Measurements from ENCODE around the gene PIGU. TPM values are rescaled to one million over a fixed set of nuclear protein-coding genes. Genes with fewer than 3 reads are reported as not detected.
"Not testable (repeated sequence)": the region's sequence is repeated elsewhere in the genome, so short reads cannot be mapped to it uniquely, and the experiment has no call there.

PIGU gene
- total RNA-seq, 1 donor from 2014 or later = 24.8 TPM

- Mint-ChIP-seq H3K4me3 (no peak overlapping the region), H3K27me3 (ENCODE audit: insufficient read depth) (no peaks in the 10 kb centered on the region), H3K4me1 (ENCODE audit: low read depth) (peaks cover 47% of the 10 kb centered on the region), H3K9me3 (no peaks in the 10 kb centered on the region), H3K27ac (peak overlapping the region; percentile 32), H3K36me3 (ENCODE audit: low read depth) (peaks cover 29% of the 10 kb centered on the region)
- DNase-seq (ENCODE audit: low spot score) = no peak
- intact Hi-C loops (cut with micrococcal nuclease) = loop anchor here (5.0 to 10.0 kb wide), 2 partner anchors 39 to 67 kb away; partner anchors contain the start of gene MAP1LC3A
Measured at GRCh38 chr20:34621383-34622367, 55.2 kb downstream of the PIGU start.

GRCh38 chr20:34621036-34621343 lies 55.9 kb downstream of the PIGU start:
- DNase-seq (ENCODE audit: low spot score) = no peak
- peaks cover 29% of the 10 kb centered on the region for H3K36me3 Mint-ChIP-seq (ENCODE audit: low read depth)
- H3K9me3 Mint-ChIP-seq = no peaks in the 10 kb centered on the region
- H3K27me3 Mint-ChIP-seq (ENCODE audit: insufficient read depth) = no peaks in the 10 kb centered on the region
- intact Hi-C loops (cut with micrococcal nuclease) = loop anchor here (5.0 to 10.0 kb wide), 2 partner anchors 39 to 66 kb away; partner anchors contain the start of gene MAP1LC3A
- H3K4me3 Mint-ChIP-seq = no peak overlapping the region
- peaks cover 47% of the 10 kb centered on the region for H3K4me1 Mint-ChIP-seq (ENCODE audit: low read depth)
- H3K27ac Mint-ChIP-seq = peak overlapping the region; percentile 32

- DNase-seq (ENCODE audit: low spot score) = no peak
- Mint-ChIP-seq H3K4me3 (no peak overlapping the region), H3K36me3 (ENCODE audit: low read depth) (peaks cover 35% of the 10 kb centered on the region), H3K27me3 (ENCODE audit: insufficient read depth) (no peaks in the 10 kb centered on the region), H3K27ac (no peak overlapping the region), H3K9me3 (no peaks in the 10 kb centered on the region), H3K4me1 (ENCODE audit: low read depth) (peaks cover 40% of the 10 kb centered on the region)
- intact Hi-C loops (cut with micrococcal nuclease) = no loop called here
Measured at GRCh38 chr20:34618676-34619075, 58.2 kb downstream of the PIGU start.

GRCh38 chr20:34616913-34617312 lies 60.0 kb downstream of the PIGU start:
- Mint-ChIP-seq H3K4me1 (ENCODE audit: low read depth) (peaks cover 31% of the 10 kb centered on the region), H3K36me3 (ENCODE audit: low read depth) (peaks cover 37% of the 10 kb centered on the region)
- H3K4me3 Mint-ChIP-seq; H3K27me3 Mint-ChIP-seq (ENCODE audit: insufficient read depth); DNase-seq (ENCODE audit: low spot score); intact Hi-C loops (cut with micrococcal nuclease); H3K9me3 Mint-ChIP-seq; H3K27ac Mint-ChIP-seq: not testable (repeated sequence)

- Mint-ChIP-seq H3K27me3 (ENCODE audit: insufficient read depth) (no peaks in the 10 kb centered on the region), H3K4me3 (no peak overlapping the region), H3K27ac (no peak overlapping the region), H3K36me3 (ENCODE audit: low read depth) (peaks cover 31% of the 10 kb centered on the region), H3K9me3 (peaks cover 6% of the 10 kb centered on the region), H3K4me1 (ENCODE audit: low read depth) (peaks cover 18% of the 10 kb centered on the region)
- no peak for DNase-seq (ENCODE audit: low spot score)
- intact Hi-C loops (cut with micrococcal nuclease) = no loop called here
Measured at GRCh38 chr20:34615477-34615876, 61.4 kb downstream of the PIGU start.

- H3K27me3 Mint-ChIP-seq (ENCODE audit: insufficient read depth); H3K4me1 Mint-ChIP-seq (ENCODE audit: low read depth); H3K9me3 Mint-ChIP-seq; H3K4me3 Mint-ChIP-seq; H3K27ac Mint-ChIP-seq; intact Hi-C loops (cut with micrococcal nuclease); DNase-seq (ENCODE audit: low spot score): not testable (repeated sequence)
- peaks cover 20% of the 10 kb centered on the region for H3K36me3 Mint-ChIP-seq (ENCODE audit: low read depth)
Measured at GRCh38 chr20:34611976-34612375, 64.9 kb downstream of the PIGU start.

GRCh38 chr20:34607066-34607465 lies 69.8 kb downstream of the PIGU start:
- DNase-seq (ENCODE audit: low spot score) = no peak
- Mint-ChIP-seq H3K4me1 (ENCODE audit: low read depth) (peaks cover 8% of the 10 kb centered on the region), H3K36me3 (ENCODE audit: low read depth) (peaks cover 8% of the 10 kb centered on the region), H3K9me3 (peaks cover 2% of the 10 kb centered on the region), H3K27me3 (ENCODE audit: insufficient read depth) (no peaks in the 10 kb centered on the region), H3K4me3 (no peak overlapping the region), H3K27ac (no peak overlapping the region)
- intact Hi-C loops (cut with micrococcal nuclease) = no loop called here

- peaks cover 3% of the 10 kb centered on the region for H3K36me3 Mint-ChIP-seq (ENCODE audit: low read depth)
- no peak for DNase-seq (ENCODE audit: low spot score)
Measured at GRCh38 chr20:34604980-34605788, 71.7 kb downstream of the PIGU start.

GRCh38 chr20:34600892-34601653 lies 75.8 kb downstream of the PIGU start:
- H3K9me3 Mint-ChIP-seq = no peaks in the 10 kb centered on the region
- no peaks in the 10 kb centered on the region for H3K27me3 Mint-ChIP-seq (ENCODE audit: insufficient read depth)
- no peak overlapping the region for H3K4me3 Mint-ChIP-seq
- H3K36me3 Mint-ChIP-seq (ENCODE audit: low read depth) = no peaks in the 10 kb centered on the region
- intact Hi-C loops (cut with micrococcal nuclease) = no loop called here
- H3K4me1 Mint-ChIP-seq (ENCODE audit: low read depth) = no peaks in the 10 kb centered on the region
- DNase-seq (ENCODE audit: low spot score) = no peak
- H3K27ac Mint-ChIP-seq = no peak overlapping the region

More at GRCh38 chr20:34604980-34605788, 71.7 kb downstream of the PIGU start:
- Mint-ChIP-seq H3K9me3 (no peaks in the 10 kb centered on the region), H3K4me1 (ENCODE audit: low read depth) (peaks cover 8% of the 10 kb centered on the region), H3K27ac (no peak overlapping the region), H3K4me3 (no peak overlapping the region), H3K27me3 (ENCODE audit: insufficient read depth) (no peaks in the 10 kb centered on the region)
- intact Hi-C loops (cut with micrococcal nuclease) = no loop called here

- Mint-ChIP-seq H3K4me1 (ENCODE audit: low read depth) (no peaks in the 10 kb centered on the region), H3K4me3 (no peak overlapping the region), H3K36me3 (ENCODE audit: low read depth) (peaks cover 2% of the 10 kb centered on the region), H3K27me3 (ENCODE audit: insufficient read depth) (no peaks in the 10 kb centered on the region), H3K9me3 (no peaks in the 10 kb centered on the region), H3K27ac (no peak overlapping the region)
- DNase-seq (ENCODE audit: low spot score) = no peak
- intact Hi-C loops (cut with micrococcal nuclease) = no loop called here
Measured at GRCh38 chr20:34595377-34596184, 81.3 kb downstream of the PIGU start.

- DNase-seq (ENCODE audit: low spot score) = no peak
- Mint-ChIP-seq H3K4me1 (ENCODE audit: low read depth) (peaks cover 12% of the 10 kb centered on the region), H3K36me3 (ENCODE audit: low read depth) (peaks cover 10% of the 10 kb centered on the region), H3K27ac (no peak overlapping the region), H3K4me3 (no peak overlapping the region), H3K9me3 (no peaks in the 10 kb centered on the region), H3K27me3 (ENCODE audit: insufficient read depth) (no peaks in the 10 kb centered on the region)
- intact Hi-C loops (cut with micrococcal nuclease) = no loop called here
Measured at GRCh38 chr20:34586488-34587163, 90.3 kb downstream of the PIGU start.

Data from activated T-helper 1 cell treated with anti-CD3 and anti-CD28 coated beads, Interleukin-12 subunit alpha, Interleukin-12 subunit beta, Interleukin-2, Interleukin-4 antibody, amounts not matched to agents 30 ng/mL and 10 ng/mL and 1 ng/mL, durations not matched to agents 14 hours and 24 hours and 36 hours (primary cell).